ENCODE data around the gene TTLL11.

The TTLL11 gene

DNA sequence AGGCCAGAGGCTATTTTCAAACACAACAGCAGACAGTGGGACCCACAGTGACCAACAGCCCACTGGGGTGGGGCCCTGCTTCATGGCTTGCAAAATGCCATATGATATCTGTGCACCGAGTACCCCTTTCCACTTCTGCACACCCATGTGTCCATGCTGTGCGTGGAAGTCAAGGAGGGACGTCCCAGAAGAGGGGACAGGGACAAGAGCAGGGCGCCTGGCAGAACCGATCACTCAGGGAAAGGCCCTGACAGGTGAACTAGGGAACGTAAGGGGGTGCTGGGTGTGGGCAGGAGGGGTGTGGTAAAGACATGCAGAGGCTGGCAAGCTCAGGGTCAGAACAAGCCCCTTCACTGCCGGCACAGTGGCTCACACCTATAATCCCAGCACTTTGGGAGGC lies 7.6 kb upstream of the TTLL11 start:
- in situ Hi-C loops (cut with MboI; ENCODE audit: low pct_unique_long_range_greater_than_20kb, low sequenced_read_pairs, unreplicated experiment) = loop anchor here (25.0 kb wide), 1 partner anchor 712 kb away; the partner anchor contains the start of gene OR1K1
- no peak for DNase-seq (ENCODE audit: low spot score)
- TF ChIP-seq, protein P1, sequence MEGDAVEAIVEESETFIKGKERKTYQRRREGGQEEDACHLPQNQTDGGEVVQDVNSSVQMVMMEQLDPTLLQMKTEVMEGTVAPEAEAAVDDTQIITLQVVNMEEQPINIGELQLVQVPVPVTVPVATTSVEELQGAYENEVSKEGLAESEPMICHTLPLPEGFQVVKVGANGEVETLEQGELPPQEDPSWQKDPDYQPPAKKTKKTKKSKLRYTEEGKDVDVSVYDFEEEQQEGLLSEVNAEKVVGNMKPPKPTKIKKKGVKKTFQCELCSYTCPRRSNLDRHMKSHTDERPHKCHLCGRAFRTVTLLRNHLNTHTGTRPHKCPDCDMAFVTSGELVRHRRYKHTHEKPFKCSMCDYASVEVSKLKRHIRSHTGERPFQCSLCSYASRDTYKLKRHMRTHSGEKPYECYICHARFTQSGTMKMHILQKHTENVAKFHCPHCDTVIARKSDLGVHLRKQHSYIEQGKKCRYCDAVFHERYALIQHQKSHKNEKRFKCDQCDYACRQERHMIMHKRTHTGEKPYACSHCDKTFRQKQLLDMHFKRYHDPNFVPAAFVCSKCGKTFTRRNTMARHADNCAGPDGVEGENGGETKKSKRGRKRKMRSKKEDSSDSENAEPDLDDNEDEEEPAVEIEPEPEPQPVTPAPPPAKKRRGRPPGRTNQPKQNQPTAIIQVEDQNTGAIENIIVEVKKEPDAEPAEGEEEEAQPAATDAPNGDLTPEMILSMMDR (IDR thresholded peaks at IDR 0.05; ENCODE audit: extremely low read depth, insufficient read depth, missing control alignments) = no peak

DNA sequence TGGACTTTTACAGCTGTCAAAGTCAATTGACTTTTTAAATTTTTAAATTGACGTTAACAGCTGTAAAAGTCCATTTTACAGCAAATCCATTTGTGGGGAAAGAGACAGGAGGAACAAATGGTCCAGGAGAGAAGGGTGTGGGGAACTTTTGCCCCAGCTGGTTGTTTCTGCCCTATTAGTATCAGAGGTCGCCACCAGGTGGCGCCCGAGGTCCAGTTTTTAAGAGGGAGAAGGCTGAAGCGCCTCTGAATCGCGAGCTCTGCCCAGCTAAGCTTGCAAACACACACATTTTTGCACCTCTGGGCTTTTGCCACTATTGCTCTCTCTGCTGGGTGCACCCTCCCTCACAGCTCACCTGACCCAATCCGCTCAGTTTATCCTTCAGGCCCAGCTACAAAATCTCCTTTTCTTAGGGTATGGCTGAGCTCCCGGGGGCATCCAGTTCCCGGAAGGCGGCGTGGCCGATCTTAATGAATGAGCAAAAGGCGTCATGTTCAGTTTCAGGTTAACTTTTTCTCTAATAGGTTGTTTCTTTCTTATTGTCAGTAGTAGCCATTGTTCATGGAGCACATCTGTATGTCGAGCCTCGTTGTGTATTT lies 6.3 kb upstream of the TTLL11 start:
- TF ChIP-seq, protein P1 (IDR thresholded peaks at IDR 0.05; ENCODE audit: extremely low read depth, insufficient read depth, missing control alignments) = peak; percentile 78
- DNase-seq (ENCODE audit: low spot score) = peak; percentile 77
- in situ Hi-C loops (cut with MboI; ENCODE audit: low pct_unique_long_range_greater_than_20kb, low sequenced_read_pairs, unreplicated experiment) = no loop called here

DNA sequence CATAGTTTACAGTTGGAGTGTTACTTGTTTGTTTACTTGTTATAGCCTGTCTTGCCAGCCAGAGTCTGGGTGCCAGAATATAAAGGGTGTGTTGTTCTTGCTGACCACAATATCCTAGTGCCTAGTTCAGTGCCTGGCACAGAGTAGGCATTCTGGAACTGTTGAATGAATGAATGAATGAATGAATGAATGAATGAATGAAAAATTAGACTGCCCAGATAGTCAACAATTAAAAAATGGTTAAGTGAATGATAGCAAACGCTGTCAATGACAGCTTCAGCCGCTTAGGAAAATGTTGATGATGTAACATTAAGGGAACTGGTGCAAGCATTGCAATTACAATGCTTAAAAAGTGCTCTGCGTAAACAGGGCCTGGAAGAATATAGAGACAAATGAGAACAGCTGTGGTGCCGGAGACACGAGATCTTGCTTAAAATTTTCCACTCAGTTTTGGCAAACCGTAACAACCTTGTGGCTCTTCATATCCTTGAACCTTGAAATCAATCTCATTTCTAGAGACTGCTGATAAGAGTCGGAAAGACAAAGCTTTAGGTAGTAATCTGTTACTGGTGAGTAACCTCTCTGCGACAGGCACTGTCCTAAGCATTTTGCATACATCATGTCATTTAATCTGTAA lies 4.7 kb upstream of the TTLL11 start:
- in situ Hi-C loops (cut with MboI; ENCODE audit: low pct_unique_long_range_greater_than_20kb, low sequenced_read_pairs, unreplicated experiment) = no loop called here
- DNase-seq (ENCODE audit: low spot score) = no peak
- TF ChIP-seq, protein P1 (IDR thresholded peaks at IDR 0.05; ENCODE audit: extremely low read depth, insufficient read depth, missing control alignments) = no peak

DNA sequence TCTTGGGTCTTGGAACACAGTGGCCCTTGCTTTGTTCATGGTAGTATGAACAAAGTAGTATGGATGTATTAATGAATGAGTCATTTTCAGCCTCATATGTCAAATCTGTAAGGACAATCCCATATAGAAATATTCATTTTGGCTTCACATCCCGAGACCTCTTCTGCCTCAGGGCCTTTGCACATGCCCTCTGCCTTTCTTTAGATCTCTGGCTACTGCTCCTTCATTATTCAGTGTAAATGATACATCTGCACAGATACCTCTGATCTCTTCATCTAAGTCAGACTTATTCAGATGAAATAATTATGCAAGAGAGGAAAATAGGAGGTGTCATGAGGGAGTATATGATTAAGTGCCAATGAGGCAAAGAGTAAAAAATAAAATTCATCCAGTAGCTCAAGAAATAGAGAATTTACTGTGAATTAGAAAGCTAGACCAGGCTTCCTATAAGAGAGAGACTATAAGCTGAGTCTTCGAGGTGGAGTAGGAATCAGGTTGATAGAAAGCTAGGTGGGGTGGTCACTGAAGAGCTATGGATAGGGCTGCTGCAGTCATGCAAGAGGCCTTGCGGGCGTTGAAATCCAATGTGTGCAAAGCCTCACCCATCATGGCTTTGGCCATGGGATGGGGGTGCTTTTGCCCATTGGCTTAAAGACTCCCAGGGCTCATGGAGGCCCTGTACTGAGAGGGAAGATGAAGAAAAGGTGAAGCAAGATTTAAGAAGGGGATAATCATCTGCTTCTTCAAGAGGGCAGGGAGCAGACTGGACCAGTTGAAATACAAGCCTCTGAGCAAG lies 3.7 kb upstream of the TTLL11 start:
- TF ChIP-seq, protein P1 (IDR thresholded peaks at IDR 0.05; ENCODE audit: extremely low read depth, insufficient read depth, missing control alignments) = no peak
- DNase-seq (ENCODE audit: low spot score) = no peak
- in situ Hi-C loops (cut with MboI; ENCODE audit: low pct_unique_long_range_greater_than_20kb, low sequenced_read_pairs, unreplicated experiment) = no loop called here

DNA sequence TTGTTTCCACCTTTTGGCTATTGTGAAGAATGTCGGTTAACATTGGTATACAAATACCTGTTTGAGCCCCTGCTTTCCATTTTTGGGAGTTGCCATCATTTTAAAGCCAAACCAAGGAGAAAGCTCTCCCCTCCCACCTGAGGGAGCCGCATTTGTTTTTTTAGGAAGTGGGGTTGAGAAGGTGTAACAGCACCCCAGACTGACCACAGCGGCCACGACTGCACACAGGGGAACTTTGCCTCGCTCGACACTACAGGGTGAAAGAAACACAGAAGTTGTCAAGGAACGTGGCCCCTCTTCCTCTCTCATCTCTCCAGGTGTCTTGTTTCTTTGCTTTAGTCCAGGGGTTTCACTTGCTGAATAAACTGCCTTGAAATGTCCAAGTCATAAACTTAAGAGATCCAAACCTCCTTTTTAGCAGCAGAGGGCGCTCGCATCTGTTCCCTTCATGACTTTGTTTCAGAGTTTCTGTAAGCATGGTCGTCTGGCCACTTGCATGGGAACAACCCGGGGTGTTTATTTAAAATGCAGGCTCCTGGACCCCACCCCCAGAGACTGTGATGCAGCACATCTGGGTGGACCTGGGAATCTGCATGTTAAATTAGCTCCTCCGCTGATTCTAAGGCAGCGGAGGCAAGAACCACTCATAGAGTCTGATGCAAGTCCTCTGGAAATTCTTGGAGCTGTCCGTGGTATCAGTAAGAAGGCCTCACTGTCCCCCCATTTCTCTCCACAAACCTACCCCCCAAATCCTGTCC lies 2.1 kb upstream of the TTLL11 start:
- TF ChIP-seq, protein P1 (IDR thresholded peaks at IDR 0.05; ENCODE audit: extremely low read depth, insufficient read depth, missing control alignments) = peak; percentile 74
- in situ Hi-C loops (cut with MboI; ENCODE audit: low pct_unique_long_range_greater_than_20kb, low sequenced_read_pairs, unreplicated experiment) = no loop called here
- peak; percentile 62 for DNase-seq (ENCODE audit: low spot score)

Measured in GM13977 (cell line).